MM.1S (cell line): Measurements from ENCODE around the gene FILIP1.

Source experiments
- CTCF ChIP-seq: fragments of 300-600 bp; sonication (generic); IDR thresholded peaks from 2 replicates; pipeline ENCODE4 v1.5.1; 2016; ENCODE audit warnings: antibody characterized with exemption, low read length, mixed read lengths
- EZH2 ChIP-seq: fragments of 300-600 bp; sonication (generic); optimal IDR thresholded peaks from 2 replicates; pipeline ENCODE3; 2017; ENCODE audit warnings: low read depth, mild to moderate bottlenecking, antibody characterized with exemption, low read length, mixed read lengths
- EZH2phosphoT487 ChIP-seq: fragments of 300-600 bp; sonication (generic); IDR thresholded peaks from 2 replicates; pipeline ENCODE4 v1.6.1; 2018; ENCODE audit warnings: antibody characterized with exemption, low read length

GRCh38 chr6:75280131-75280855 lies 213.3 kb downstream of the FILIP1 start:
- TF ChIP-seq CTCF (no peak), EZH2 (no peak), EZH2phosphoT487 (no peak)
